OCI-LY1 (cell line): ENCODE data around the gene RAI1.
"Not testable (repeated sequence)": the region's sequence is repeated elsewhere in the genome, so short reads cannot be mapped to it uniquely, and the experiment has no call there.

ENCODE experiments used
- H2AFZ ChIP-seq: fragments of 200-600 bp; sonication (generic), shearing (Covaris generic); 2 replicates; pipeline ENCODE4 v1.6.0; 2014; ENCODE audit warnings: antibody characterized with exemption, mild to moderate bottlenecking, low read length
- H3F3A ChIP-seq: fragments of 200-600 bp; sonication (generic), shearing (Covaris generic); 2 replicates; pipeline ENCODE4 v1.6.0; 2014; ENCODE audit warnings: mild to moderate bottlenecking, antibody characterized with exemption, low read length, moderate library complexity; ENCODE audit not compliant: insufficient read depth
- H3K27ac ChIP-seq: fragments of 200-600 bp; sonication (generic); 2 replicates; pipeline ENCODE4 v1.5.1; 2014; ENCODE audit warnings: low read length, mixed run types, mild to moderate bottlenecking, low read depth; ENCODE audit not compliant: poor library complexity, severe bottlenecking
- H3K27me3 ChIP-seq: fragments of 200-600 bp; sonication (generic); 2 replicates; pipeline ENCODE4 v1.6.0; 2014; ENCODE audit warnings: antibody characterized with exemption, mild to moderate bottlenecking, low read length, moderate library complexity; ENCODE audit not compliant: insufficient read depth
- H3K36me3 ChIP-seq: fragments of 200-600 bp; sonication (generic); 2 replicates; pipeline ENCODE4 v1.6.1; 2014; ENCODE audit warnings: mild to moderate bottlenecking, antibody characterized with exemption, low read length, moderate library complexity, mixed read lengths; ENCODE audit not compliant: insufficient read depth
- H3K4me1 ChIP-seq: fragments of 200-600 bp; sonication (generic); 2 replicates; pipeline ENCODE4 v1.5.1; 2014; ENCODE audit warnings: mild to moderate bottlenecking, low read length, moderate library complexity; ENCODE audit not compliant: insufficient read depth, severe bottlenecking
- H3K4me2 ChIP-seq: fragments of 200-600 bp; sonication (generic), shearing (Covaris generic); 2 replicates; pipeline ENCODE4 v1.6.1; 2014; ENCODE audit warnings: low read length
- H3K4me3 ChIP-seq: fragments of 200-600 bp; sonication (generic); 2 replicates; pipeline ENCODE4 v1.5.1; 2014; ENCODE audit warnings: low read length, low read depth, mild to moderate bottlenecking, mixed read lengths; ENCODE audit not compliant: poor library complexity, severe bottlenecking
- H3K79me2 ChIP-seq: fragments of 200-600 bp; shearing (Covaris generic); 2 replicates; pipeline ENCODE4 v1.6.1; 2016; ENCODE audit warnings: mixed run types, low read length, mixed read lengths; ENCODE audit not compliant: insufficient read depth
- H3K9ac ChIP-seq: fragments of 200-600 bp; sonication (generic), shearing (Covaris generic); 2 replicates; pipeline ENCODE4 v1.6.1; 2014; ENCODE audit warnings: mild to moderate bottlenecking, low read length, mixed read lengths
- H3K9me2 ChIP-seq: fragments of 200-600 bp; sonication (generic), shearing (Covaris generic); 2 replicates; pipeline ENCODE4 v1.6.1; 2014; ENCODE audit warnings: low read depth, mild to moderate bottlenecking, low read length, mixed read lengths
- H3K9me3 ChIP-seq: fragments of 200-600 bp; shearing (Covaris generic); 2 replicates; pipeline ENCODE4 v1.6.1; 2014; ENCODE audit warnings: low read length, mixed read lengths
- H4K20me1 ChIP-seq: fragments of 200-600 bp; sonication (generic), shearing (Covaris generic); 2 replicates; pipeline ENCODE4 v1.6.0; 2016; ENCODE audit warnings: mild to moderate bottlenecking, low read length; ENCODE audit not compliant: insufficient read depth
- EZH2 ChIP-seq: fragments of 200-600 bp; sonication (generic), shearing (Covaris generic); IDR thresholded peaks from 2 replicates; pipeline ENCODE4 v1.8.0; 2017; ENCODE audit warnings: borderline replicate concordance, mixed run types, mild to moderate bottlenecking, antibody characterized with exemption, low read length, moderate library complexity, mixed read lengths
- TF ChIP-seq, protein P1 (sequence below): fragments of 200-600 bp; sonication (generic), shearing (Covaris generic); IDR thresholded peaks from 2 replicates; pipeline ENCODE4 v1.5.1; 2017; ENCODE audit warnings: mild to moderate bottlenecking, antibody characterized with exemption, low read length, moderate library complexity, mixed read lengths

The RAI1 gene, protein sequence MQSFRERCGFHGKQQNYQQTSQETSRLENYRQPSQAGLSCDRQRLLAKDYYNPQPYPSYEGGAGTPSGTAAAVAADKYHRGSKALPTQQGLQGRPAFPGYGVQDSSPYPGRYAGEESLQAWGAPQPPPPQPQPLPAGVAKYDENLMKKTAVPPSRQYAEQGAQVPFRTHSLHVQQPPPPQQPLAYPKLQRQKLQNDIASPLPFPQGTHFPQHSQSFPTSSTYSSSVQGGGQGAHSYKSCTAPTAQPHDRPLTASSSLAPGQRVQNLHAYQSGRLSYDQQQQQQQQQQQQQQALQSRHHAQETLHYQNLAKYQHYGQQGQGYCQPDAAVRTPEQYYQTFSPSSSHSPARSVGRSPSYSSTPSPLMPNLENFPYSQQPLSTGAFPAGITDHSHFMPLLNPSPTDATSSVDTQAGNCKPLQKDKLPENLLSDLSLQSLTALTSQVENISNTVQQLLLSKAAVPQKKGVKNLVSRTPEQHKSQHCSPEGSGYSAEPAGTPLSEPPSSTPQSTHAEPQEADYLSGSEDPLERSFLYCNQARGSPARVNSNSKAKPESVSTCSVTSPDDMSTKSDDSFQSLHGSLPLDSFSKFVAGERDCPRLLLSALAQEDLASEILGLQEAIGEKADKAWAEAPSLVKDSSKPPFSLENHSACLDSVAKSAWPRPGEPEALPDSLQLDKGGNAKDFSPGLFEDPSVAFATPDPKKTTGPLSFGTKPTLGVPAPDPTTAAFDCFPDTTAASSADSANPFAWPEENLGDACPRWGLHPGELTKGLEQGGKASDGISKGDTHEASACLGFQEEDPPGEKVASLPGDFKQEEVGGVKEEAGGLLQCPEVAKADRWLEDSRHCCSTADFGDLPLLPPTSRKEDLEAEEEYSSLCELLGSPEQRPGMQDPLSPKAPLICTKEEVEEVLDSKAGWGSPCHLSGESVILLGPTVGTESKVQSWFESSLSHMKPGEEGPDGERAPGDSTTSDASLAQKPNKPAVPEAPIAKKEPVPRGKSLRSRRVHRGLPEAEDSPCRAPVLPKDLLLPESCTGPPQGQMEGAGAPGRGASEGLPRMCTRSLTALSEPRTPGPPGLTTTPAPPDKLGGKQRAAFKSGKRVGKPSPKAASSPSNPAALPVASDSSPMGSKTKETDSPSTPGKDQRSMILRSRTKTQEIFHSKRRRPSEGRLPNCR (N-terminal part only)

DNA sequence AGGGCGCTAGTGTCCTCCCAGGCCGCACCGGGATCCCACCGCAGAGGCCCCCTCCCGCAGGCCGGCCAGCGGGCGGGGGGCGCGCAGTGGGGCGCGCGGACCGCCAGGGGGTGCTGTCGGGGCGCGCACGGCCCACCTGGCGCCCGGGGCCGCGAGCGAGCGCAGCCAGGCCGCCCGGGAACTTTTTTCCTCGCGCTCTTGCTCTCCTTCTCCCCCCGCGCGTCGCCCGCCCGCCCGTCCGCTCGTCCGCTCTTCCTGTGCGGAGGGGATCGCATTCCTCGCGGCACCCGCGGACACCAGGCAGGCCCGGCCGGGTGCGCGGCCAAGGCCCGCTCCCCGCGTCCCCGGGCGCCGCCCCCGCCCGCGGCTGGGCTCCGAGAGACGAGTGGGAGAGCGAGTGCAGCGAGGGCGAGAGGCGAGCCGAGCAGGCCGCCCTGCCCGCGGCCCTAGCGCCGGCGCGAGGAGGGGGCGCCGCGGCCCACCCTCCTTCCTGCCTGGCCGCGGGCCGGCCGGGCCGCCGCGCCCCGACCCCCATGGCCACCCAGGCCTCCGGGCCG, at the start of gene RAI1:
Gene RAI1 (plus strand): TSS at position 272 of the 557 bp plus-strand sequence. CDS start 111,491 bp downstream, outside the sequence.
- H3K9me3 ChIP-seq: no peaks in the 10 kb centered on the region
- no peak for TF ChIP-seq EZH2
- TF ChIP-seq, protein P1, sequence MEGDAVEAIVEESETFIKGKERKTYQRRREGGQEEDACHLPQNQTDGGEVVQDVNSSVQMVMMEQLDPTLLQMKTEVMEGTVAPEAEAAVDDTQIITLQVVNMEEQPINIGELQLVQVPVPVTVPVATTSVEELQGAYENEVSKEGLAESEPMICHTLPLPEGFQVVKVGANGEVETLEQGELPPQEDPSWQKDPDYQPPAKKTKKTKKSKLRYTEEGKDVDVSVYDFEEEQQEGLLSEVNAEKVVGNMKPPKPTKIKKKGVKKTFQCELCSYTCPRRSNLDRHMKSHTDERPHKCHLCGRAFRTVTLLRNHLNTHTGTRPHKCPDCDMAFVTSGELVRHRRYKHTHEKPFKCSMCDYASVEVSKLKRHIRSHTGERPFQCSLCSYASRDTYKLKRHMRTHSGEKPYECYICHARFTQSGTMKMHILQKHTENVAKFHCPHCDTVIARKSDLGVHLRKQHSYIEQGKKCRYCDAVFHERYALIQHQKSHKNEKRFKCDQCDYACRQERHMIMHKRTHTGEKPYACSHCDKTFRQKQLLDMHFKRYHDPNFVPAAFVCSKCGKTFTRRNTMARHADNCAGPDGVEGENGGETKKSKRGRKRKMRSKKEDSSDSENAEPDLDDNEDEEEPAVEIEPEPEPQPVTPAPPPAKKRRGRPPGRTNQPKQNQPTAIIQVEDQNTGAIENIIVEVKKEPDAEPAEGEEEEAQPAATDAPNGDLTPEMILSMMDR: peak; percentile 45
- peak within 1 kb of the TSS; percentile 48 for H3K4me3 ChIP-seq
- H3F3A ChIP-seq: no peaks in the 10 kb centered on the region
- no peaks in the 10 kb centered on the region for H3K27me3 ChIP-seq
- peak within 1 kb of the TSS; percentile 68 for H3K4me2 ChIP-seq
- H3K9me2 ChIP-seq: no peaks in the 10 kb centered on the region
- no peaks in the 10 kb centered on the region for H4K20me1 ChIP-seq
- peaks cover 14% of the 10 kb centered on the region for H3K4me1 ChIP-seq
- no peak within 1 kb of the TSS for H2AFZ ChIP-seq
- H3K36me3 ChIP-seq: no peaks in the 10 kb centered on the region
- no peak within 1 kb of the TSS for H3K9ac ChIP-seq
- H3K79me2 ChIP-seq: no peaks in the 10 kb centered on the region
- no peak within 1 kb of the TSS for H3K27ac ChIP-seq

DNA sequence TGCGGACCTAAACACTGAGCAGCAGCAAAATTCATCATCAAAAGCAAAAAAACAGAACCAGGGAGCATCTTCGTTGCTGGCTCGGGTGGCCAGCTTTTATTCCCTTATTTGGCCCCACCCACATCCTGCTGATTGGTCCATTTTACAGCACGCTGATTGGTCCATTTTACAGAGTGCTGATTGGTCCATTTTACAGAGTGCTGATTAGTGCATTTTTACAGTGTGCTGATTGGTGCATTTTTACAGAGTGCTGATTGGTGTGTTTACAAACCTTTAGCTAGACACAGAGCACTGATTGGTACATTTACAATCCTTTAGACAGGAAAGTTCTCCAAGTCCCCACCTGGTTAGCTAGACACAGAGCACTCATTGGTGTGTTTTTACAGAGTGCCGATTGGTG, 48.6 kb upstream of the RAI1 start:
- H2AFZ ChIP-seq, H3K27ac ChIP-seq, H3K27me3 ChIP-seq, H3K4me2 ChIP-seq, H3K4me3 ChIP-seq, H3K9ac ChIP-seq, H3F3A ChIP-seq, H3K9me3 ChIP-seq, H4K20me1 ChIP-seq, H3K36me3 ChIP-seq, H3K9me2 ChIP-seq, H3K79me2 ChIP-seq, H3K4me1 ChIP-seq: not testable (repeated sequence)

DNA sequence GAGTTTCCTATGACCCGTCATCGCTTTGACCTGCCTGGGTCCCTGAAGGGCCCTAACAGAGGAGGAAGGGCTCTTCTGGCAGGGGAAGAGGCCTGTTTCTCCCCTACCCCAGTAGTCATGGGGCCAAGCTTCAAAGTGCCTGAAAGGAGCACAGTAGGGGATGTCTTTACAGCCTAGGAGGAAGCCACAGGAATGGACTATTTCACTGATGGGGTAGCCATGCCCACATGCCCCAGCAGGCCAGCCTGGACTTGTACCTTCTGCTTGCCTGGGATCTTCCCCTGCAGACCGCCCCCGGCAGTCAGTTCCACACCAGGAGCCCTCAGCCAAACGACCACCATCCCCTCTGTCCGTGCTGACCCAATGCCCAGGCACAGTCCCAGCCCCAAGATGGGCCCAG, 47.9 kb upstream of the RAI1 start:
- H3K79me2 ChIP-seq: no peaks in the 10 kb centered on the region
- H3K9me2 ChIP-seq: no peaks in the 10 kb centered on the region
- H3K9ac ChIP-seq: no peak overlapping the region
- H3K9me3 ChIP-seq: no peaks in the 10 kb centered on the region
- H3K4me3 ChIP-seq: no peak overlapping the region
- TF ChIP-seq, protein P1: no peak
- TF ChIP-seq EZH2: no peak
- H3K36me3 ChIP-seq: no peaks in the 10 kb centered on the region; the same call in 1 of the 2 replicates
- no peak overlapping the region for H3K4me2 ChIP-seq
- no peak overlapping the region for H2AFZ ChIP-seq
- H4K20me1 ChIP-seq: no peaks in the 10 kb centered on the region
- H3K4me1 ChIP-seq: peaks cover 6% of the 10 kb centered on the region
- no peak overlapping the region for H3K27ac ChIP-seq
- H3F3A ChIP-seq: no peaks in the 10 kb centered on the region
- H3K27me3 ChIP-seq: no peaks in the 10 kb centered on the region
